H9 (cell line): ENCODE results near the gene CATSPER1. TPM values are rescaled to one million over a fixed set of nuclear protein-coding genes. Genes with fewer than 3 reads are reported as not detected.

Experiments
- DNase-seq: peaks from one replicate; pipeline ENCODE4 v3.0.0-alpha.2; 2017
- H2AFZ ChIP-seq: one replicate; pipeline ENCODE4 v1.6.1; 2013; ENCODE audit warnings: mild to moderate bottlenecking, low read length, control low read depth, moderate library complexity
- H2AK5ac ChIP-seq: 2 replicates; pipeline ENCODE4 v1.6.1; 2013; ENCODE audit warnings: low read length, control low read depth, mixed read lengths; ENCODE audit not compliant: insufficient read length
- H2BK120ac ChIP-seq: one replicate; pipeline ENCODE4 v1.6.1; 2013; ENCODE audit warnings: low read depth, mild to moderate bottlenecking, low read length, control low read depth, inconsistent platforms; ENCODE audit not compliant: poor library complexity, severe bottlenecking
- H2BK12ac ChIP-seq: 2 replicates; pipeline ENCODE4 v1.6.1; 2013; ENCODE audit warnings: low read length, control low read depth, mixed read lengths, low read depth; ENCODE audit not compliant: insufficient read length
- H2BK15ac ChIP-seq: 2 replicates; pipeline ENCODE4 v1.6.1; 2013; ENCODE audit warnings: low read depth, low read length, control low read depth
- H2BK20ac ChIP-seq: one replicate; pipeline ENCODE4 v1.6.1; 2013; ENCODE audit warnings: low read depth, mild to moderate bottlenecking, low read length, control low read depth, inconsistent platforms; ENCODE audit not compliant: poor library complexity, severe bottlenecking
- H2BK5ac ChIP-seq: 2 replicates; pipeline ENCODE4 v1.6.1; 2013; ENCODE audit warnings: low read length, control low read depth, mixed read lengths; ENCODE audit not compliant: insufficient read length
- H3K14ac ChIP-seq: 2 replicates; pipeline ENCODE4 v1.6.1; 2013; ENCODE audit warnings: low read length, control low read depth; ENCODE audit not compliant: insufficient read depth
- H3K18ac ChIP-seq: 2 replicates; pipeline ENCODE4 v1.6.1; 2013; ENCODE audit warnings: low read depth, mild to moderate bottlenecking, mixed read lengths, low read length, control low read depth; ENCODE audit not compliant: insufficient read length
- H3K23ac ChIP-seq: 2 replicates; pipeline ENCODE4 v1.6.1; 2013; ENCODE audit warnings: low read length, control low read depth, mixed read lengths, low read depth; ENCODE audit not compliant: insufficient read length
- H3K23me2 ChIP-seq: 2 replicates; pipeline ENCODE4 v1.6.1; 2013; ENCODE audit warnings: low read depth, mild to moderate bottlenecking, mixed read lengths, low read length, control low read depth; ENCODE audit not compliant: insufficient read length, poor library complexity, severe bottlenecking
- H3K27ac ChIP-seq: 2 replicates; pipeline ENCODE4 v1.5.1; 2013; ENCODE audit warnings: low read length, control low read depth, mixed read lengths, low read depth; ENCODE audit not compliant: insufficient read length
- H3K27me3 ChIP-seq: 2 replicates; pipeline ENCODE4 v1.6.1; 2013; ENCODE audit warnings: low read length, control low read depth, inconsistent platforms; ENCODE audit not compliant: insufficient read depth
- H3K4ac ChIP-seq: 2 replicates; pipeline ENCODE4 v1.6.1; 2013; ENCODE audit warnings: low read depth, mild to moderate bottlenecking, control low read depth, inconsistent platforms, low read length, moderate library complexity
- H3K4me1 ChIP-seq: 2 replicates; pipeline ENCODE4 v1.6.1; 2013; ENCODE audit warnings: low read length, control low read depth, inconsistent platforms; ENCODE audit not compliant: insufficient read depth
- H3K4me2 ChIP-seq: 2 replicates; pipeline ENCODE4 v1.6.1; 2013; ENCODE audit warnings: low read length, control low read depth, mixed read lengths; ENCODE audit not compliant: insufficient read length, insufficient read depth
- H3K56ac ChIP-seq: 2 replicates; pipeline ENCODE4 v1.6.1; 2013; ENCODE audit warnings: low read depth, mild to moderate bottlenecking, mixed read lengths, low read length, control low read depth; ENCODE audit not compliant: insufficient read length
- H3K79me1 ChIP-seq: 2 replicates; pipeline ENCODE4 v1.6.1; 2013; ENCODE audit warnings: low read depth, mild to moderate bottlenecking, moderate library complexity, low read length, control low read depth, inconsistent platforms; ENCODE audit not compliant: insufficient read depth, poor library complexity, severe bottlenecking
- H3K79me2 ChIP-seq: 2 replicates; pipeline ENCODE4 v1.6.1; 2013; ENCODE audit warnings: low read length, control low read depth, inconsistent platforms; ENCODE audit not compliant: insufficient read depth
- H3K9ac ChIP-seq: 2 replicates; pipeline ENCODE4 v1.6.1; 2013; ENCODE audit warnings: low read length, control low read depth, mixed read lengths; ENCODE audit not compliant: insufficient read length; ENCODE audit errors: extremely low read depth
- H3K9me3 ChIP-seq: one replicate; pipeline ENCODE4 v1.6.1; 2013; ENCODE audit warnings: low read depth, low read length, inconsistent platforms; ENCODE audit not compliant: control insufficient read depth
- H3T11ph ChIP-seq: one replicate; pipeline ENCODE4 v1.6.1; 2013; ENCODE audit warnings: mild to moderate bottlenecking, low read length, control low read depth, inconsistent platforms
- H4K20me1 ChIP-seq: one replicate; pipeline ENCODE4 v1.6.1; 2013; ENCODE audit not compliant: control insufficient read depth, insufficient read length, insufficient read depth
- H4K5ac ChIP-seq: 2 replicates; pipeline ENCODE4 v1.6.1; 2013; ENCODE audit warnings: low read depth, mild to moderate bottlenecking, mixed read lengths, low read length, control low read depth; ENCODE audit not compliant: insufficient read length
- H4K8ac ChIP-seq: replicated peaks from 2 replicates; pipeline ENCODE4 v1.6.1; 2013; ENCODE audit warnings: low read length, control low read depth, mixed read lengths, low read depth; ENCODE audit not compliant: insufficient read length
- H4K91ac ChIP-seq: 2 replicates; pipeline ENCODE4 v1.6.1; 2013; ENCODE audit warnings: low read depth, mild to moderate bottlenecking, moderate library complexity, mixed read lengths, low read length, control low read depth; ENCODE audit not compliant: insufficient read length
- H3K27ac Mint-ChIP-seq, 3 experiments: 2 replicates in 2 of 3; 3 replicates in 1 of 3; pipeline ENCODE4 v1.8.0; 2020 to 2021; ENCODE audit warnings: mixed read lengths in 3 of 3, mild to moderate bottlenecking in 1 of 3, moderate library complexity in 1 of 3
- H3K27me3 Mint-ChIP-seq: 2 replicates; pipeline ENCODE4 v1.8.0; 2021; ENCODE audit warnings: low read depth, mild to moderate bottlenecking, moderate library complexity, mixed read lengths
- H3K36me3 Mint-ChIP-seq, 3 experiments: 2 replicates in 2 of 3; 3 replicates in 1 of 3; pipeline ENCODE4 v1.8.0; 2020 to 2021; ENCODE audit warnings: low read depth in 3 of 3, mixed read lengths in 3 of 3; ENCODE audit not compliant: insufficient read depth in 1 of 3
- H3K4me1 Mint-ChIP-seq, 2 experiments: 2 replicates each; pipeline ENCODE4 v1.8.0; 2020; ENCODE audit warnings: mixed read lengths in 2 of 2
- H3K4me3 Mint-ChIP-seq, 2 experiments: 2 replicates in 1 of 2; 3 replicates in 1 of 2; pipeline ENCODE4 v1.8.0; 2020 to 2021; ENCODE audit warnings: mild to moderate bottlenecking in 2 of 2, mixed read lengths in 2 of 2, moderate library complexity in 1 of 2
- H3K9me3 Mint-ChIP-seq, 2 experiments: 2 replicates in 1 of 2; 3 replicates in 1 of 2; pipeline ENCODE4 v1.8.0; 2020; ENCODE audit warnings: mild to moderate bottlenecking in 2 of 2, mixed read lengths in 2 of 2, moderate library complexity in 1 of 2
- CTCF ChIP-seq: fragments of 200-600 bp; sonication (generic); conservative IDR thresholded peaks from 3 replicates; pipeline ENCODE4 v1.8.0; 2021; ENCODE audit warnings: antibody characterized with exemption, mild to moderate bottlenecking
- WGBS: extraction: QIAGEN DNeasy Blood & Tissue Kit; methylation state at CpG from one replicate; pipeline ENCODE4 v1.1.7; 2013; ENCODE audit warnings: missing lambda C conversion rate, low lambda C conversion rate, mixed read lengths; ENCODE audit not compliant: insufficient read length; ENCODE audit errors: extremely low coverage; 5-methylcytosine and 5-hydroxymethylcytosine counted together
- total RNA-seq: library from RNA; stranded (reverse); gene quantifications from 2 replicates; pipeline ENCODE4 v1.2.1, GENCODE V29; 2021

Gene CATSPER1
- total RNA-seq, 1 experiment from 2014 or later, result not detected

DNA sequence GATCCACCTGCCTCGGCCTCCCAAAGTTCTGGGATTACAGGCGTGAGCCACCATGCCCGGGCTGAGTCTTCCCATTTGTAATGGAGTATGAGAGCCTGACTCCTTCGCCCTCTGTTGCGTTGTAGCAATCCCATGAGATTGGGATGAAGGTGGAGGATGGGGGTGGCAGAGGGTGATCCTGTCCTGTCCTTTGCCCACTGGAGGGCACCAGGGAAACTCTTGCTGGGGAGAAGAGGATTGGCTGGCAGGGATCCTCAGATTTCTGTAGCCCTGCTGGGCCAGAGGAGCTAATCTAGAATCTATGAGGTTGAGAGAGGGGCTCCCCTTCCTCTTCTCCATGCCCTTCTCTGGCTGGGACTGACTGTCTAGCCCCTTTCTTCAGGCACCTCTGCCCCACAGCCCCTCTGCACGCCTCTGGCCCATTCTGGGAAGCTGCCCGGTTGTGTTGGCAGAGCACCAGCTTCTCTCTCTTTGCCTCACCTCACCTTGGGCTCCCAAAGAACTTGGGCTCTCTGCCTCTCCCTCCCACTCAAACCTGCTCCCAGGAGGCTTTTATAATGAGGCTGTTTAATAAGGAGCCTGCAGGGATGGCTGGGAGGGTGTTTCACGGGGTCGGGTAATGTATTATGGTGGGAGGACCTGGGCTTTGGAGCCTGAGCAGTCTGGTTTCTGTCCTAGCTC, 9.5 kb upstream of the CATSPER1 start:
- Mint-ChIP-seq H3K27ac (no peak overlapping the region), H3K27me3 (peaks cover 21% of the 10 kb centered on the region), H3K4me1 (no peaks in the 10 kb centered on the region), H3K4me3 (no peak overlapping the region), H3K36me3 (peaks cover 0 to 3% (median 3%) of the 10 kb centered on the region in 3 experiments; a peak in 3 of 7 replicates), H3K9me3 (peaks cover 18 to 23% of the 10 kb centered on the region in 2 experiments)
- H3K23me2 ChIP-seq, result no peaks in the 10 kb centered on the region
- H3K9ac ChIP-seq, result no peak overlapping the region
- no peak overlapping the region; the same call in 1 of the 2 replicates for H2BK15ac ChIP-seq
- no peaks in the 10 kb centered on the region for H3K27me3 ChIP-seq
- H4K8ac ChIP-seq, result no peak overlapping the region
- H3K4me1 ChIP-seq, result no peaks in the 10 kb centered on the region
- no peak overlapping the region for H4K91ac ChIP-seq
- H4K5ac ChIP-seq, result no peak overlapping the region
- H2BK120ac ChIP-seq, result no peak overlapping the region
- H2BK20ac ChIP-seq, result no peak overlapping the region
- no peak overlapping the region for H3T11ph ChIP-seq
- no peak overlapping the region for H2AK5ac ChIP-seq
- no peak overlapping the region for H3K27ac ChIP-seq
- H3K9me3 ChIP-seq, result peaks cover 8% of the 10 kb centered on the region
- no peak overlapping the region for H2BK12ac ChIP-seq
- H3K18ac ChIP-seq, result no peak overlapping the region
- no peak for DNase-seq
- no peak overlapping the region for H3K23ac ChIP-seq
- no peaks in the 10 kb centered on the region for H4K20me1 ChIP-seq
- no peaks in the 10 kb centered on the region for H3K79me2 ChIP-seq
- no peak for TF ChIP-seq CTCF
- H2BK5ac ChIP-seq, result no peak overlapping the region
- no peak overlapping the region for H3K14ac ChIP-seq
- no peak overlapping the region for H3K56ac ChIP-seq
- no CpG with 5 or more reads among the region's 9 CpGs for WGBS
- no peaks in the 10 kb centered on the region for H3K79me1 ChIP-seq
- H3K4ac ChIP-seq, result no peak overlapping the region
- H3K4me2 ChIP-seq, result no peak overlapping the region
- no peak overlapping the region for H2AFZ ChIP-seq
